ENCODE results near the gene PLPP1. TPM values are rescaled to one million over a fixed set of nuclear protein-coding genes. Genes with fewer than 3 reads are reported as not detected.

Gene PLPP1
- total and polyA plus RNA-seq, 7 donors, result 22.0 to 81.5 (median 40.6) TPM

GRCh38 chr5:55483885-55484284 lies 50.9 kb downstream of the PLPP1 start:
- no peaks in the 10 kb centered on the region for H3K9me3 ChIP-seq
- peaks cover 20% of the 10 kb centered on the region for H3K4me1 ChIP-seq
- no peaks in the 10 kb centered on the region for H3K27me3 ChIP-seq (ENCODE audit: insufficient read depth in 3 of 3, low read length in 2 of 3)
- no peak overlapping the region for H3K27ac ChIP-seq
- 88 to 97% (median 92%) methylated on average over 3 of the region's 3 CpGs for WGBS, 3 donors
- intact Hi-C loops (cut with DNase I), result no loop called here
- TF ChIP-seq, protein P1, sequence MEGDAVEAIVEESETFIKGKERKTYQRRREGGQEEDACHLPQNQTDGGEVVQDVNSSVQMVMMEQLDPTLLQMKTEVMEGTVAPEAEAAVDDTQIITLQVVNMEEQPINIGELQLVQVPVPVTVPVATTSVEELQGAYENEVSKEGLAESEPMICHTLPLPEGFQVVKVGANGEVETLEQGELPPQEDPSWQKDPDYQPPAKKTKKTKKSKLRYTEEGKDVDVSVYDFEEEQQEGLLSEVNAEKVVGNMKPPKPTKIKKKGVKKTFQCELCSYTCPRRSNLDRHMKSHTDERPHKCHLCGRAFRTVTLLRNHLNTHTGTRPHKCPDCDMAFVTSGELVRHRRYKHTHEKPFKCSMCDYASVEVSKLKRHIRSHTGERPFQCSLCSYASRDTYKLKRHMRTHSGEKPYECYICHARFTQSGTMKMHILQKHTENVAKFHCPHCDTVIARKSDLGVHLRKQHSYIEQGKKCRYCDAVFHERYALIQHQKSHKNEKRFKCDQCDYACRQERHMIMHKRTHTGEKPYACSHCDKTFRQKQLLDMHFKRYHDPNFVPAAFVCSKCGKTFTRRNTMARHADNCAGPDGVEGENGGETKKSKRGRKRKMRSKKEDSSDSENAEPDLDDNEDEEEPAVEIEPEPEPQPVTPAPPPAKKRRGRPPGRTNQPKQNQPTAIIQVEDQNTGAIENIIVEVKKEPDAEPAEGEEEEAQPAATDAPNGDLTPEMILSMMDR (IDR thresholded peaks at IDR 0.05), result no peak
- no peak for DNase-seq
- no peak overlapping the region for H3K4me3 ChIP-seq
- peaks cover 0 to 18% of the 10 kb centered on the region in 2 donors for H3K36me3 ChIP-seq (ENCODE audit: insufficient read depth in 1 of 2, low read depth in 1 of 2)
- ATAC-seq, result no peak

- Histone ChIP-seq H3K9me3 (no peaks in the 10 kb centered on the region), H3K27ac (peak overlapping the region; percentile 43), H3K4me1 (peaks cover 20% of the 10 kb centered on the region), H3K36me3 (ENCODE audit: insufficient read depth in 1 of 2, low read depth in 1 of 2) (peaks cover 0 to 9% of the 10 kb centered on the region in 2 donors), H3K4me3 (no peak overlapping the region), H3K27me3 (ENCODE audit: insufficient read depth in 3 of 3, low read length in 2 of 3) (no peaks in the 10 kb centered on the region)
- intact Hi-C loops (cut with DNase I), result no loop called here
- DNase-seq, result no peak
- ATAC-seq, result peak; percentile 53 to 80 (median 61)
- TF ChIP-seq, protein P1 (IDR thresholded peaks at IDR 0.05), result no peak
- WGBS, 3 donors, result 44 to 58% (median 47%) methylated on average over 3 of the region's 3 CpGs
Measured at GRCh38 chr5:55481293-55481855, 53.4 kb downstream of the PLPP1 start.

GRCh38 chr5:55480781-55481180 lies 54.0 kb downstream of the PLPP1 start:
- DNase-seq, result no peak
- Histone ChIP-seq H3K4me3 (no peak overlapping the region), H3K36me3 (ENCODE audit: insufficient read depth in 1 of 2, low read depth in 1 of 2) (peaks cover 0 to 4% of the 10 kb centered on the region in 2 donors), H3K9me3 (no peaks in the 10 kb centered on the region), H3K27me3 (ENCODE audit: insufficient read depth in 3 of 3, low read length in 2 of 3) (no peaks in the 10 kb centered on the region), H3K27ac (peak overlapping the region; percentile 43), H3K4me1 (peaks cover 20% of the 10 kb centered on the region)
- ATAC-seq, result peak; percentile 47 to 79 (median 70)
- TF ChIP-seq, protein P1 (IDR thresholded peaks at IDR 0.05), result no peak
- 42 to 73% (median 45%) methylated on average over 3 of the region's 3 CpGs for WGBS, 3 donors
- intact Hi-C loops (cut with DNase I), result no loop called here

GRCh38 chr5:55472642-55473041 lies 62.1 kb downstream of the PLPP1 start:
- H3K36me3 ChIP-seq (ENCODE audit: insufficient read depth in 1 of 2, low read depth in 1 of 2), result peaks cover 2 to 15% of the 10 kb centered on the region in 2 donors
- H3K4me1 ChIP-seq, result peaks cover 25% of the 10 kb centered on the region
- DNase-seq (no peak), ATAC-seq (no peak)
- TF ChIP-seq, protein P1 (IDR thresholded peaks at IDR 0.05), result no peak
- intact Hi-C loops (cut with DNase I), result no loop called here
- no peaks in the 10 kb centered on the region for H3K27me3 ChIP-seq (ENCODE audit: insufficient read depth in 3 of 3, low read length in 2 of 3)
- H3K27ac ChIP-seq, result no peak overlapping the region
- H3K4me3 ChIP-seq, result no peak overlapping the region
- 82 to 86% (median 83%) methylated on average over 1 of the region's 1 CpG for WGBS, 3 donors
- no peaks in the 10 kb centered on the region for H3K9me3 ChIP-seq

GRCh38 chr5:55471468-55471867 lies 63.3 kb downstream of the PLPP1 start:
- ATAC-seq (no peak), DNase-seq (no peak)
- Histone ChIP-seq H3K4me1 (peaks cover 26% of the 10 kb centered on the region), H3K36me3 (ENCODE audit: insufficient read depth in 1 of 2, low read depth in 1 of 2) (peaks cover 2 to 24% of the 10 kb centered on the region in 2 donors), H3K9me3 (no peaks in the 10 kb centered on the region), H3K4me3 (no peak overlapping the region), H3K27ac (no peak overlapping the region), H3K27me3 (ENCODE audit: insufficient read depth in 3 of 3, low read length in 2 of 3) (no peaks in the 10 kb centered on the region)
- intact Hi-C loops (cut with DNase I), result no loop called here
- 91 to 97% (median 93%) methylated on average over 1 of the region's 1 CpG for WGBS, 3 donors
- TF ChIP-seq, protein P1 (IDR thresholded peaks at IDR 0.05), result no peak
